Liver (tissue), 3 donors: ENCODE measurements around the gene STX16.

Source experiments
- CTCF ChIP-seq: fragments of 150-350 bp; IDR thresholded peaks from 2 replicates; pipeline ENCODE4 v1.5.1; 2017; ENCODE audit warnings: improper control_type of control experiment, low read depth, low read length; ENCODE audit not compliant: missing input control
- EGR1 ChIP-seq, 2 donors: IDR thresholded peaks; 2 replicates each; pipeline ENCODE4 v1.6.1; 2016 to 2018; ENCODE audit warnings: antibody characterized with exemption in 2 of 2, low read depth in 2 of 2
- donor health status: healthy.
- donor health status: healthy.

- TF ChIP-seq EGR1 (IDR thresholded peaks at IDR 0.05; ENCODE audit: low read depth in 2 of 2) (no peak), CTCF (no peak)
These were observed 25.1 kb downstream of the STX16 start for GRCh38 chr20:58676161-58676560.
